IPS DF 6.9 (cell line): ENCODE measurements around the gene SELENON.

Experiments
- DNase-seq: peaks from one replicate; pipeline ENCODE4 v3.0.0-alpha.2; 2013; ENCODE audit warnings: low read depth, low spot score
- H3K27ac ChIP-seq: one replicate; pipeline ENCODE4 v1.5.1; 2013; ENCODE audit warnings: low read length, control low read depth
- H3K27me3 ChIP-seq: 2 replicates; pipeline ENCODE4 v1.6.1; 2013; ENCODE audit warnings: mild to moderate bottlenecking, low read length; ENCODE audit not compliant: control insufficient read depth, insufficient read depth
- H3K36me3 ChIP-seq: 2 replicates; pipeline ENCODE4 v1.6.1; 2013; ENCODE audit warnings: low read length; ENCODE audit not compliant: control insufficient read depth, insufficient read depth
- H3K4me1 ChIP-seq: 2 replicates; pipeline ENCODE4 v1.6.1; 2013; ENCODE audit warnings: low read length; ENCODE audit not compliant: control insufficient read depth, insufficient read depth
- H3K4me3 ChIP-seq: 2 replicates; pipeline ENCODE4 v1.5.1; 2013; ENCODE audit warnings: mild to moderate bottlenecking, low read length
- H3K9me3 ChIP-seq: 2 replicates; pipeline ENCODE4 v1.6.1; 2013; ENCODE audit warnings: low read length, inconsistent platforms; ENCODE audit not compliant: control insufficient read depth, insufficient read depth
- WGBS: extraction: QIAGEN DNeasy Blood & Tissue Kit; methylation state at CpG from one replicate; pipeline ENCODE4 v1.1.7; 2013; ENCODE audit warnings: mixed read lengths, missing lambda C conversion rate; ENCODE audit not compliant: insufficient read length, insufficient coverage; 5-methylcytosine and 5-hydroxymethylcytosine counted together

Gene SELENON

DNA sequence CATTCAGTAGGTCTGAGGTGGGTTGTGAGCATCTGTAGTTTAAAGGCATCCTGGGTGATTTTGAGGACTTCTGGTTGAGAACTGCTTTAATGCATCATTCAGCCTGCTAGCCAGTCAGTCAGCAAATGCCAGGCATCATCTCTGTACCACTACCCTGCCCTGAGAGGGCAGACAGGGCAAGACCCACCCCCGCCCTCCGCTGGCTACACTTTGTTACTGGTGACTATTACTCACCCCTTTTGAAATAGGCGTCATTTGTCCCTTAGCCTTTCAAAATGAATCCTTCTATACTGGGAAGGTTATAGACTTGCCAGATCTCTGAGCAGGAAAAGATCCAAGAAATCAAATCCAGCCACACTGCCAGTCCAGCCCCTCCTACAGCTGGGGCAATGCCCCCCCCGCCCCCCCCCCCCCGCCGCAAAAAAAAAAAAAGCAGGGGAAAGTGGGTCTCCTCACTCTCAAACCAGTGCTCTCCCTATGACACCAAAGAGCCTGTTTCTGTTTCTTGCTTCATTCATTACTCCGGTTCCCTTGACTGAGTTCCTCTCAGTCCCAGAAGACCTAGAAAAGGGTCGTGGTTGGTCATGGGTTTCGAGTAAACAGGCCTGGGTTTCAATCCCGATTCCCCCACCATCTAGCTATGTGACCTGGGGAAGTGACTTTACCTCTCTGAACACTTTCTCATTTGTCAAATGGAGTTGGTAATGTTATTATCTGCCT, 4.4 kb downstream of the SELENON start:
- no CpG with 5 or more reads among the region's 10 CpGs for WGBS
- H3K36me3 ChIP-seq, result peaks cover 12% of the 10 kb centered on the region
- H3K9me3 ChIP-seq, result no peaks in the 10 kb centered on the region
- H3K27ac ChIP-seq, result no peak overlapping the region
- no peaks in the 10 kb centered on the region for H3K4me1 ChIP-seq
- no peak overlapping the region for H3K4me3 ChIP-seq
- DNase-seq, result no peak
- no peaks in the 10 kb centered on the region for H3K27me3 ChIP-seq

DNA sequence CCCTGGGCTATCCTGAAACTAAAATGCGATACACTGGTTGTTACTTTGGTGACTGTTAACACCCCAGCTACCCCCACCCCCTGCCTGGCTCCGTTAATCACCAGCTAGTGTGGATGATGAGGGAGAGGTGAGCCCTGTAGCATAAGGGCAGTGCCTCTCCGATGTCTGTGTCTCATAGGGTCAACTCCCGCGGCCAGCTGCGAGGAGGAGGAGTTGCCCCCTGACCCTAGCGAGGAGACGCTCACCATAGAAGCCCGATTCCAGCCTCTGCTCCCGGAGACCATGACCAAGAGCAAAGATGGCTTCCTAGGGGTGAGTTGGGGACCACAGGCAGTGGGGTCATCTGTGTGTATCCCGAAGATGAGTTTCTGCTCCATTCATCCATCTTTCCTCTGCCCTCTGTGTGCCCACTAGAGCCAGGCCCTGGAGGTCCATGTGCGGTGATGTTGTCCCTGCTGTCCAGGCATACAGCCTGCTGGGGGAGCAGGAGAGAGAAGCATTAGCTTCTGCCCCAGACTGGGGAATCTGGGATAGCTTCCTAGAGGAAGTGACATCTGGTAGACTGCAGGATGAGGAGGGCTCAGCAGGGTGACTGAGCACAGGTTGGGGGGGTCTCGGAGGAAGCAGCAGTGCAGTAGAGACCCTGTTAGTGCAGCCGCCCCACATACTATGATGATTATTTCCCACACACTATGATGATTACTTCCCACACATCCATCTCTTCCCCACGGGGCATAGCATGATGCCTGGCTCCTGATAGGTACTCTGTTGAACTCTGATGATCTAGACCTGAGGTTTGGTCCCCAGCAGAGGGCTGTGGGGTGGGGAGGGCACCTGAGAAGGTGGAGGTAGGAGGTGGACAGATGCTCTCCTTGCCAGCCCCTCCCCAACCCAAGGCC, 5.2 kb downstream of the SELENON start:
- H3K27me3 ChIP-seq, result no peaks in the 10 kb centered on the region
- H3K4me1 ChIP-seq, result no peaks in the 10 kb centered on the region
- H3K36me3 ChIP-seq, result peaks cover 12% of the 10 kb centered on the region
- no peak for DNase-seq
- no CpG with 5 or more reads among the region's 15 CpGs for WGBS
- no peaks in the 10 kb centered on the region for H3K9me3 ChIP-seq
- H3K4me3 ChIP-seq, result no peak overlapping the region
- no peak overlapping the region for H3K27ac ChIP-seq

GRCh38 chr1:25805863-25806225, 5.9 kb downstream of the SELENON start:
- WGBS, result no CpG with 5 or more reads among the region's 3 CpGs
- Histone ChIP-seq H3K27ac (no peak overlapping the region), H3K4me3 (no peak overlapping the region), H3K27me3 (no peaks in the 10 kb centered on the region), H3K4me1 (no peaks in the 10 kb centered on the region), H3K36me3 (peaks cover 12% of the 10 kb centered on the region), H3K9me3 (no peaks in the 10 kb centered on the region)
- DNase-seq, result no peak

GRCh38 chr1:25806418-25806817, 6.4 kb downstream of the SELENON start:
- Histone ChIP-seq H3K36me3 (peaks cover 12% of the 10 kb centered on the region), H3K27me3 (no peaks in the 10 kb centered on the region), H3K9me3 (no peaks in the 10 kb centered on the region), H3K4me3 (no peak overlapping the region), H3K27ac (no peak overlapping the region), H3K4me1 (peaks cover 1% of the 10 kb centered on the region)
- DNase-seq, result no peak
- no CpG with 5 or more reads among the region's 4 CpGs for WGBS

DNA sequence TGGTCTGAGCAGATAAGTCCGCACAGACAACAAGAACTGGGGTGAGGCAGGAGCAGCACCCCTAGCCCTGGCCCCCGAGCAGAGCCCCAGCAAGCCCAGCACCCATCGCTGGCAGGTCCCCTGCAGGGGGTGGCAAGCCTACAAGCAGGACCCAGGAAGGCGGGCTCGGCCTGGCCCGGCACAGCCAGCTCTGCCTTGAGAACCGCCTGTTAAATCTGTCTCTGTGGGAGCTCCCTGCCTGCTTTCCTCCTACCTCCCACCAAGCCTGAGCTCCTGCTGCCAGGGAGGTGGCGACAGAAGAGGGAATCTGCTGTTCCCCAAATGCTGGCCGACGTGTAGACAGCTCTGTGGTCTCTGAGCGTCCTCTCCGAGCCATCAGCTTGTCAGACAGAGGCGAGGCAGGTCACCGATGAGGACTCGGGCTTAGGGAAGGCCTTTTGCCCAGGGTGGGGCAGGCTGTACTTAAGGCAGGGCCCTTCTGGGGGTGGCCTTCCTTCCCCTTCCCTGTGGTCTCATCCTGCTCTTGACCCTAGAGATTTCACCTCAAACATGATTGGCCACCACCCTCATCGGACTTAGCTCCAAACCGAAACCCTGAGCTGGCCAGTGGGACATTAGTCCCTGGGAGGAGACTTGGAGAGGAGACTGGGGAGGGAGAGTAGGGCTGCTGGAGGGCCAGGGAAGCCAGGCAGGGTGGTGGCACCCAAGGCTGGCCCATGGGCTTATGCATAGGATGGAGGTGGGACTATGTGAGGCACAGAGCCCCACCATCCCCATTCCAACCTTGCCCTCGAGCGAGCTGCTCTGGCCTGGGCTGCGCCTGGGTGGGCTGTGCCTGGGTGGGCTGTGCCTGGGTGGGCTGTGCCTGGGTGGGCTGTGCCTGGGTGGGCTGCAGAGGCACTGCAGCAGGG, 7.7 kb downstream of the SELENON start:
- DNase-seq, result no peak
- Histone ChIP-seq H3K36me3 (peaks cover 12% of the 10 kb centered on the region), H3K27ac (no peak overlapping the region), H3K27me3 (no peaks in the 10 kb centered on the region), H3K4me3 (no peak overlapping the region), H3K9me3 (no peaks in the 10 kb centered on the region), H3K4me1 (peaks cover 1% of the 10 kb centered on the region)
- WGBS, result no CpG with 5 or more reads among the region's 20 CpGs

DNA sequence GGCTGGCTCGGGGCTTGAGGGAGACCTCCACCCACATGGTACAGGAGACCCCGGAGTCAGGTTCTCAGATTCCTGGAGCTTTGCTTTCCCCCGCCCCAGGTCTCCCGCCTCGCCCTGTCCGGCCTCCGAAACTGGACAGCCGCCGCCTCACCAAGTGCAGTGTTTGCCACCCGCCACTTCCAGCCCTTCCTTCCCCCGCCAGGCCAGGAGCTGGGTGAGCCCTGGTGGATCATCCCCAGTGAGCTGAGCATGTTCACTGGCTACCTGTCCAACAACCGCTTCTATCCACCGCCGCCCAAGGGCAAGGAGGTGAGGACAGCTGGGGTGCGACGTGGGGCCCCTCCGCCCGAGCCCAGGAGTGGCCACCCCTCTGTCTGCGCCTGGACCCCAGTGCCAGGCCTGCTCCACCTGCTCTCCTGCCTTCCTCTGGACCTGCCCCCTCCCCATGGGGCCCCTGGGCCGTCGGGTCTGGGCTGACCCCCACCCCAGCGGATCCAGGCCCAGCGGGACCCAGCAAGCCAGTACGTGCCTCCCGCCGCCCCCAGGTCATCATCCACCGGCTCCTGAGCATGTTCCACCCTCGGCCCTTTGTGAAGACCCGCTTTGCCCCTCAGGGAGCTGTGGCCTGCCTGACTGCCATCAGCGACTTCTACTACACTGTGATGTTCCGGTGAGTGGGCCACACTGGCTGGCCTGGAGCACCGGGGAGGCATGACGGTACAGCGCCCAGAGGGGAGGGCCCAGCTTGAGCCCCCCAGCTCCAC, 8.7 kb downstream of the SELENON start:
- WGBS, result no CpG with 5 or more reads among the region's 34 CpGs
- DNase-seq, result no peak
- H3K27ac ChIP-seq, result no peak overlapping the region
- peaks cover 1% of the 10 kb centered on the region for H3K4me1 ChIP-seq
- H3K36me3 ChIP-seq, result peaks cover 12% of the 10 kb centered on the region
- no peak overlapping the region for H3K4me3 ChIP-seq
- no peaks in the 10 kb centered on the region for H3K27me3 ChIP-seq
- no peaks in the 10 kb centered on the region for H3K9me3 ChIP-seq

DNA sequence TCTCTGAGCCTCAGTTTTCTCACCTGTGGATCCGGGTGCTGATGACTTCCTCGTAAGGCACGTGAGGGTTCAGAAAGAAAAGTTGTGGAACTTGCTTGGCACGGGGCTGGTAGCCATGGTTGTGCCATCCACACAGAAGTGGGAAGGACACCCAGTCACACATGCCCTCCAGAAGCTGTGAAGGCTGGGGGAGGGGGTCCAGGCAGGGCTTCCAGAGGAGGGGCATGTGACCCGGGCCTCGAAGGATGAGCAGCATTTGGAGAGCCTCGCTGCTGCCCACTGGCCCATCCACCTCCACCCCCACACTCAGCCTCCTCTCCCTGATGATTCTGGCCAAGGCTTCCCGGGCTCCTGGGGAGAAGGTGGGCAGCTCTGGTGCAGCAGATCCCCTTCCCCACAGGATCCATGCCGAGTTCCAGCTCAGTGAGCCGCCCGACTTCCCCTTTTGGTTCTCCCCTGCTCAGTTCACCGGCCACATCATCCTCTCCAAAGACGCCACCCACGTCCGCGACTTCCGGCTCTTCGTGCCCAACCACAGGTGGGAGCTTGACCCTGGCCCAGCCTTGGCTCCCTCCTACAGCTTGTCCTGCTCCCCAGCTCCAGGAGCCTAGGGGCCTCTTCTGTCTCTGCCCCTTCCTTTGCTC, 9.4 kb downstream of the SELENON start:
- Histone ChIP-seq H3K27ac (no peak overlapping the region), H3K4me1 (peaks cover 1% of the 10 kb centered on the region), H3K27me3 (no peaks in the 10 kb centered on the region), H3K4me3 (no peak overlapping the region), H3K9me3 (no peaks in the 10 kb centered on the region), H3K36me3 (peaks cover 12% of the 10 kb centered on the region)
- no CpG with 5 or more reads among the region's 18 CpGs for whole genome bisulfite sequencing
- DNase-seq, result no peak

DNA sequence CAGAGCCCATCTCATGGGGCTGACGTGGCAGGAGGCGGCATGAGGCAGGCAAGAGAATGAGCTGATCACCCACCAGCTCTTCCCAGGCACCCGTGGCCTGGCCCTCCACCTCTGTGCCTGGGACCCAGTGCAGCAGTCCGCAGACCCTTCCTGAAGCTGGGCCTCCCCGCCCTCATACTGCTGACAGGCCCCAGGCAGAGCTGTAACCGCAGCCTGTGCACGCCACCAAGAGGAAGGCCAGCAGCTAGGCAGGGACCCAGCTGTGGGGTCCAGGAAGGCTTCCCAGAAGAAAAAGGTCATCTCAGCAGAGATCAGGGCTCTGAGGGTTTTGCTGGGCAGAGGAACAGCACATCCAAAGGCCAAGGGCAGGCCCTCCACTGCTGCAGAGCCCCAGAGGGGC, 9.9 kb downstream of the SELENON start:
- no CpG with 5 or more reads among the region's 7 CpGs for WGBS

GRCh38 chr1:25810341-25811299, 10.6 kb downstream of the SELENON start:
- Histone ChIP-seq H3K9me3 (no peaks in the 10 kb centered on the region), H3K36me3 (peaks cover 15% of the 10 kb centered on the region), H3K4me3 (no peak overlapping the region), H3K4me1 (peaks cover 1% of the 10 kb centered on the region), H3K27ac (no peak overlapping the region), H3K27me3 (no peaks in the 10 kb centered on the region)
- DNase-seq, result no peak
- no CpG with 5 or more reads among the region's 21 CpGs for WGBS

More for the DNA sequence above, 9.9 kb downstream of the SELENON start:
- Histone ChIP-seq H3K27me3 (no peaks in the 10 kb centered on the region), H3K36me3 (peaks cover 12% of the 10 kb centered on the region), H3K9me3 (no peaks in the 10 kb centered on the region), H3K4me1 (peaks cover 1% of the 10 kb centered on the region), H3K27ac (no peak overlapping the region), H3K4me3 (no peak overlapping the region)
- no peak for DNase-seq
